Activated T-cell treated with anti-CD3 and anti-CD28 coated beads for 48 hours (primary cell): Measurements from ENCODE around the gene HAGHL.
"Not testable (repeated sequence)": the region's sequence is repeated elsewhere in the genome, so short reads cannot be mapped to it uniquely, and the experiment has no call there.

Experiments
- DNase-seq: peaks from one replicate; pipeline ENCODE4 v3.0.0-alpha.2; 2020; ENCODE audit warnings: low read depth

Gene HAGHL

DNA sequence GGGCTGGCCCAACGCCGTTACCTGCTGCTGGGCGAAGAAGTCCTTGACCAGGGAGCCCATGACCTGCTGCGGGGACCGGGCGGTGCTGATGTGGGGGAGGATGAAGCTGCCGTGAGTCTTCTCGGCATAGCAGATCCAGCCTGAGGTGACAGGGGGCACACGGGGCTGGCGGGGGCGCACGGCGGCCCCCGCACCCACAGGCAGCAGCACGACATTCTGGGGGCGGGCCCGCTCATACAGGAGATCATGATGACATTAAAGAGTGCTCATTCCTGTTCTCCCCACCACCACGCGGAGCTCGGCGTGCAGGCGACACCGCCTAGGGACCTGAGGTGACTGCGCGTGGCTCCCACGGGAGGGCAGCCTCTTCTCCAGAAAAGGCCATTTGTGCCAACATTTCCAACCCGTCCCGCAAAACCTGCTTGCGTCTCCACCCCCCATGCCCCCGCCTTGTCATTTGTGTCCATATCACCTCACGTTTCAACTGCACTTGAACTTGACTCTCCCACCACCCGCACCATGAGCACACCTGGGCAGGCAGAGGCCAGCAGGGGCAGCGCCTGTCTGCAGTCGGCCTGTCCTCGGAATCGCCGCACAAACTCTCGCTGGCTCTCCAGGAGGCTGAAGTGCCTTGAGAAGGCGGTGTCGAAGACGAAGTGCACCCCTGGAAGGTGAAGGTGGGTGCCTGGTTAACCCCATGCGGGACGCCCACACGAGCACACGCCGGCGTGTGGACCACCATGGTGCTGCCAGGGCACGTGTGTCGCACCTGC is 7.5 kb downstream of the HAGHL start:
- DNase-seq = no peak

- no peak for DNase-seq
Measured at GRCh38 chr16:734981-735881, 8.3 kb downstream of the HAGHL start.

- DNase-seq = peak; percentile 70
Measured at GRCh38 chr16:735982-736453, 9.1 kb downstream of the HAGHL start.

DNA sequence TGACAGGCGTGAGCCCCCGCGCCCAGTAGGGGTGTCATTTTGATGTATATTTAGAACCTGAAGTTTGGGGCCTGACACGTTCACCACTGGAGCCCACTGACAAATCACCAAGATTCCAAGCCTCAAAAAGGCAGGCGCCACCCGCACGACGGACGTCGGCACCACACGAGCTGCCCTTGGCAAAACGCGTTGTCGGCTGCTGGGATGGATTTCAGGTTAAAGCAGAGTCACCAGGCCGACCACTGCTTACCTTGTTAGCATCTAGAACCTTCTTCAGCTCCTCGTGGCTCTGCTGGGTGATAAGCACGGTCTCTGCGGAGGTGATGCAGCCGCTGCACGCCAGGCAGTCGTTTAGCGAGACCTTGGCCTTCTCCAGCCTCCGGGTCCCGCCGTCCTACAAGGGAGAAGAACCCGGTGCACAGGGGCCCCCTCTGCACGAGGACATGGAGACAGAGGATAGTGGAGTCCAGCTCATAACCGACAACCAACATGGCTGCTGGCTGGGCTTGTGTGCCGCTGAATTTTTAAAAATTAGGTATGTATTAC is 10.1 kb downstream of the HAGHL start:
- no peak for DNase-seq

GRCh38 chr16:739560-740458 is 12.9 kb downstream of the HAGHL start:
- DNase-seq = no peak

DNA sequence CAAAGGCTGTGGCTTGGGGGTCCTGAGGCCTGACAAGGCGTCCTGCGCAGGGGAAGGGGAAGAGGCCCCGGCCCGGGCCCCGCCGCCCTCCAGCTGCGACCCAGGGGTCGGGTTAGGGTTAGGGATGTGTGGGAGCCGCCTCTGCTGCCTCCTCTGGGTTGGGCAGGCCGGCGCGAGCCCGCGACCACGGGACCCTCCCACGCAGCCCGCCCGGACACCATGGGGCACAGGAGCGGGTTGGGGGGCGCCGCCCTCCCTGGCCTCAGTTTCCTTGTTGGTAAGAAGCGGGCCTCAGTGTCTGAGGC is 13.5 kb downstream of the HAGHL start:
- DNase-seq = no peak

DNA sequence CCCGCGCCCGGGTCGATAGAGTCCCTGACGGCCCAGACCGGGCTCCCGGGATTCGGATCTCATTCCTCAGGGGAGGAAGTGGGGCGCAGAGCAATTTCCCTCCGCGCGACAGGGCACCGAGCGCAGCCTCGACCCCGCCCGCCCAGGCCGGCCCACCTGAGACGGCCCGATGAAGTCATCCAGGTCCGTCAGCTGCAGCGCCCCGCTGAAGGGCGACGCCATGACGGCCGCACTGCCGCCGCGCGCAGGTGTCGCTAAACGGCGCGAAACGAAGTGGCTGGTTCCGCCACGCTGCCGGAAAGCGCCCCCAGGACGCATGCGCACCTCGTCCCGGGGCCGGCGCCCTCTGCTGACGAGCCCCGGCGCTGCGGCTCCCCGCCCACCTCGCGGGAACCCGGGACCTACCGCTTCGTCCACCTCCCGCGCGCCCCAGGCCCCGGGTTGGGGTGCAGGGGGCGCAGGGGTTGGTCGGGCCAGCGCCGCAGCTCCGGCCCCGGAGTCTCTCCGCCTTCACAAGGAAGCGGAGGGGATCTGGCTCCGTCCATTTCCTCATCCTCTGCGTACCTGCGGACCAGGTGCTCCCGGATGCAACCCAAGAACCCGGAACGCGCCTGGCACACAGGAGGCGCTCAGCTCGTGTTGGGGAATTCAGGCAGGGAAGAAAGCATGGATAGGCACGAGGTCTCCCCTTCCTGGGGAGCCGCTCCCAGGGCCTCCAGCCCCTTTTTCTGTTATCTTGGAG is 14.0 kb downstream of the HAGHL start, which contains the start of gene CIAO3:
Gene CIAO3, minus strand, starts transcription at position 234 of the 742 bp plus-strand sequence. Its CDS starts 12 bp downstream, at position 222.
- peak; percentile 93 for DNase-seq

DNA sequence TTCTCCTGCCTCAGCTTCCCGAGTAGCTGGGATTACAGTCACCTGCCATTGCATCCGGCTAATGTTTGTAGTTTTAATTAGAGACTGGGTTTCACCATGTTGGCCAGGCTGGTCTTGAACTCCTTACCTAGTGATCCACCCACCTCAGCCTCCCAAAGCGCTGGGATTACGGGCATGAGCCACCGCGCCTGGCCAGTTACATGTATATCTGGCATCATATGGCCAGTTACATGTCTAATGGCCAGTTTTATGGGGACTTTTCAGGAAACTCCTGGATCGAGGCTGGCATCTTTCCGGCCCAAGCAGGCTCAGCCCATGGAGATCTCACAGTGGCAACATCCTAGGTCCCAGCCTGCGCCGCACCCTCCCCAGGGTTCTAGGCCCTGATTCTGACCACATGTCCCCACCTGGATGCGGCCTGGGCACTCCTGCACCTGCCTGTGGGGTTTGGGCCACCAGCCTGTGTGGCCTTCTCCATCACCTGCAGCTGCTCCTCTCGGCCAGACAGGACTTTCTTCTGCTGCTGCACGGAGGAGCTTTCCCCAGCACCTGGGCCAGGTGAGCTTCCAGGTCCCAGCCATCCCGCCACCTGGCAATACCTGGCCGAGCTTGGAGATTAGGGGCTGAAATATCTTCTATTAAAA is 15.2 kb downstream of the HAGHL start:
- no peak for DNase-seq

- DNase-seq = not testable (repeated sequence)
Measured at GRCh38 chr16:742894-743293, 16.0 kb downstream of the HAGHL start.

- no peak for DNase-seq
Measured at GRCh38 chr16:743794-744500, 17.0 kb downstream of the HAGHL start.

DNA sequence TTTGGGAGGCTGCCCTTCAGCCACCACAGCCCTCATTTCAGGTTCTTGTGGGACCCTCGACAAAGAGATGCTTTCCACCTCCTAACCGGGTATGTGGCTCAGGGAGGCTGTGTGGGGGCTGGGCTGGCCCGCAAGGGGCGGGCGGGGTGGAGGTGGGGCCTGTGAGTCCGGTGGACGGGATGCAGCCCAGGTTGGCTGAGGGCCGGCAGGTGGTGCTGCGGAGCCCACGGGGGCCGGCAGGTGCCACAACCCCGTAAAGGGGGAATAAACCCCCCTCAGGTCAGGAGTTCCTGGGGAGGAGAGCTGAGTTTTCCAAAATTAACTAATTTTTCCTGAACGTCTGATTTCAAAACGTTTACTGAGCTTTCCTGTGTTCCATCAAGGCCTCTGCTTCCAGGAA is 18.8 kb downstream of the HAGHL start:
- DNase-seq = no peak

GRCh38 chr16:746637-747036 is 19.7 kb downstream of the HAGHL start:
- no peak for DNase-seq

- no peak for DNase-seq
Measured at GRCh38 chr16:747978-748746, 21.3 kb downstream of the HAGHL start.

DNA sequence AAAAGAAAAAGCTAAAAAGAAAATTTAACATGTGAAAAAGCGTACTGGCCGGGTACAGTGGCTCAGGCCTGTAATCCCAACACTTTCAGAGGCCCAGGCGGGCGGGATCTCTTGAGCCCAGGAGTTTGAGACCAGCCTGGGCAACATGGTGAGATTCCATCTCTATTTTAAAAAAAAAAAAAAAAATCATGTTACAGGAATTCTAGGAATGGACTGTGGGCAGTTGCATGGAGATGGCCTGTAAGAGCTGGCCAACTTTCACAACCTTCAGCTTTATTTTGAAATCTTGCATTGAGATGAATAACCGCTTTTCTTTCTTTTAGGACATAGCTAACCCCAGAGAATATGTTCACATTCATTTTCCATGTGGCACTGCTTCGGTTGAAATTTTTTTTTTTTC is 22.1 kb downstream of the HAGHL start:
- DNase-seq = no peak

DNA sequence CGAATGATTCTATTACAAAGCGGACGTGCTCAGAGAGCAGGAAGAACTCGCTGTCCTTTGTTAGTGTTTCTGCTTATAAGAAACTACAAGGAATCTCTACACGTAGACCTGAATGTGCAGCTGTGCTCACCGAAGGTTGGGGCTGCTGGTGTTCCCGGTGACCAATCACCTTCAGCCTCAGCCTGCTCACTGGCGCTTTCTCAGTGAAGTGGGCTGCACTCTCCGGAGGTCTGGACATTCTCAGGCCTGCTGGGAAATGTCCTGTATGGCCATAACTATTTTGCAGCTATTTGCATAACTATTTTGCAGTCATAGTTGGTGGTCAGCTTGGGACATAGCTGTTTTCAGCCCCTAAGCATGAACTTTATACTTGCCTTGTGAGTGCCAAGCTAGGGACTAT is 23.6 kb downstream of the HAGHL start:
- no peak for DNase-seq

DNA sequence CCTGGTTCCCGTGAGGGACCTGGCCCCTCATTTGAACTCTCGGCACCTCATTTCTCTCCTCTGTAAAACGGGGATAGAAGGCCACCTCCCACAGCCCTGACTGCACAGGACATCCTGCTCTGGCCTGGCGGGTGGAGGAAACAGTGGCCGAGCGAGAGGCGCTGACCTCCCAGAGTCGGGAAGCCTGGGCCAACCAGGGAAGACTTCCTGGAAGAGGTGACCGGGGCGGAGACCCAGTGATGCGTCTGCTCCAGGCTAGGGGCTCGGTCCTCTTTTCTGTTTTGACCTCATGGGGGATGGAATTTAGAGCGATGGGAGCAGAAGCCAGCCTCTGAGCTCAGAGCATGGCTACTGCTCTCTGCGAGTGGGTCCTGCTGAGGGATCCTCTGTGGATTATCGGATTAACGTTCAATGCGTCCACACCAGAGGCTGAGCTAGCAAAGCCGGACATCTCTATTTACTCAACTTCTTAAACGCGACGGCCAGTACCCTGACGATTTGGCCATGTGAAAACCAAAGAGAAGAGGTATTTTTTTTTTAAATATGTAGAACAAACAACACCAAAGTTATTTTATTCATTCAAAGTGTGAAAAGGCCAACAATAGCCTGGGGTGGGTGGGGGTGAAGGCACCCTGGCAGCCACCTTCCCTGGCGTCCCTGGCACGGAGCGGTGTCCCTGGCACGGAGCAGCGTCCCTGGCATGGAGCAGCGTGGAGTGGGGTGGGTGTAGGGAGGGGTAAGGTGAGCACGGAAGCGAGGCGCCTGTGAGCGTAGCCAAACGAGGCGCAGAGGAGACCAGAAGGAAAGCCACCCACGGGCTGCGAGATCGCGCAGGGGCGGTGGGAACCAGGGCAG is 24.5 kb downstream of the HAGHL start:
- no peak for DNase-seq

- DNase-seq = no peak
Measured at GRCh38 chr16:752007-752312, 25.1 kb downstream of the HAGHL start.

DNA sequence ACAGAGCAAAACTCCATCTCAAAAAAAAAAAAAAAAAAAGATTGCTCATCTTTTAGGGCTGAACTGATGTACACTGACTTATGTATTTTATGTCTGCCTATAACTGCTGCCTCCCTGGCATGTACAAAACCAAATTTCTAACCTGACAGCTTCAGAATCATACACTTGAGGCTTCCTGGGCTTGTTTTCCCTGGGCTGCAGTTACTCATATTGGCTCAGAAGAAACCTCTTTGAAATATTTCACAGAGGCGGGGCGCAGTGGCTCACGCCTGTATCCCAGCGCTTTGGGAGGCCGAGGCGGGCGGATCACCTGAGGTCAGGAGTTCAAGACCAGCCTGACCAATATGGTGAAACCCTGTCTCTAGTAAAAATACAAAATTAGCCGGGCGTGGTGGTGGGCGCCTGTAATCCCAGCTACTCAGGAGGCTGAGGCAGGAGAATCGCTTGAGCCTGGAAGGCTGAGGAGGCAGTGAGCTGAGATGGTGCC is 27.3 kb downstream of the HAGHL start:
- DNase-seq = not testable (repeated sequence)
